ENCODE results near the gene C3orf52. TPM values are rescaled to one million over a fixed set of nuclear protein-coding genes. Genes with fewer than 3 reads are reported as not detected.

C3orf52 gene
- total RNA-seq, 4 donors from 2014 or later: 1.7 to 3.3 (median 2.6) TPM

DNA sequence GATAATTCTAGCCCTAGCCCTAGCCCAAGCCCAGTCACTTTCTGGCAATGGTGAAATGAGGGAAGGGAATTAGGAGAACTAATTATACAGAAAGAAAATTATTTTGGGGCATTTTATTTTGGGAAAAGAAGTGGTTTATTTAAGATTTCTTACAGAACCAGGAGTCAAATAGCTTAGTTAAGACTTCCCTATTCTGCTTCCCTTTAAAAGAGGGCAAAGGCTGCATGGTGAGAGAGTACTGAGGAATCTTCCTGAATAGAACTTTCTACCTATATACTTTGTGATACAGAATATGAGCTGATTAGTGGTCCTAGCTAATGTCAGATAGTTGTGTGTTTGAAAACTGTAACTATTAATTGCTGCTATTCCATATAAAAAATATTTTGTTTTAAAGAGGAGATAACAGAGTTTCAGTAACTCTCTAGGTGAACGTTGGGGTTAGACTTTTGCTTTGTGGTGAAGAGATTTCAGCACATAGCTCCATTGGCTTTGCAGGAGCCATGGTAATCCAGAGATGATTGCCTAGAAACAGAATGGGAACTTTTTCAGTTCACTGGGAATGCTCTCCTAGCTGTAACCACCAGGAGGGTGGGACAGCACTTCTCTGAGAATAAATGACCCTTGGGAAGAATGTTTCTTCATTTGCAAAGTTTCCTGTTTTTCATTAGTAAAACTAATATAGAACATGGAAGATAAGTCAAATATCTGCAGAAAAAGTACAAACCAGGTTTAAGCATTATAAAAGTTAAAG, 52.2 kb downstream of the C3orf52 start:
- H3K36me3 ChIP-seq: no peaks in the 10 kb centered on the region
- TF ChIP-seq, protein P1, sequence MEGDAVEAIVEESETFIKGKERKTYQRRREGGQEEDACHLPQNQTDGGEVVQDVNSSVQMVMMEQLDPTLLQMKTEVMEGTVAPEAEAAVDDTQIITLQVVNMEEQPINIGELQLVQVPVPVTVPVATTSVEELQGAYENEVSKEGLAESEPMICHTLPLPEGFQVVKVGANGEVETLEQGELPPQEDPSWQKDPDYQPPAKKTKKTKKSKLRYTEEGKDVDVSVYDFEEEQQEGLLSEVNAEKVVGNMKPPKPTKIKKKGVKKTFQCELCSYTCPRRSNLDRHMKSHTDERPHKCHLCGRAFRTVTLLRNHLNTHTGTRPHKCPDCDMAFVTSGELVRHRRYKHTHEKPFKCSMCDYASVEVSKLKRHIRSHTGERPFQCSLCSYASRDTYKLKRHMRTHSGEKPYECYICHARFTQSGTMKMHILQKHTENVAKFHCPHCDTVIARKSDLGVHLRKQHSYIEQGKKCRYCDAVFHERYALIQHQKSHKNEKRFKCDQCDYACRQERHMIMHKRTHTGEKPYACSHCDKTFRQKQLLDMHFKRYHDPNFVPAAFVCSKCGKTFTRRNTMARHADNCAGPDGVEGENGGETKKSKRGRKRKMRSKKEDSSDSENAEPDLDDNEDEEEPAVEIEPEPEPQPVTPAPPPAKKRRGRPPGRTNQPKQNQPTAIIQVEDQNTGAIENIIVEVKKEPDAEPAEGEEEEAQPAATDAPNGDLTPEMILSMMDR (IDR thresholded peaks at IDR 0.05): no peak
- TF ChIP-seq EP300 (IDR thresholded peaks at IDR 0.05) (no peak), POLR2AphosphoS5 (IDR thresholded peaks at IDR 0.05) (no peak), POLR2A (IDR thresholded peaks at IDR 0.05; ENCODE audit: low read depth) (no peak)
- H3K27me3 ChIP-seq: no peaks in the 10 kb centered on the region
- 60% methylated on average over 1 of the region's 1 CpG for WGBS
- H3K27ac ChIP-seq (replicated peaks in 1 of 4): no peak overlapping the region
- H3K4me3 ChIP-seq: no peak overlapping the region
- H3K4me1 ChIP-seq: no peaks in the 10 kb centered on the region
- intact Hi-C loops (cut with DNase I): no loop called here
- no peak for DNase-seq (ENCODE audit: extremely low spot score)
- H3K9me3 ChIP-seq: no peaks in the 10 kb centered on the region

DNA sequence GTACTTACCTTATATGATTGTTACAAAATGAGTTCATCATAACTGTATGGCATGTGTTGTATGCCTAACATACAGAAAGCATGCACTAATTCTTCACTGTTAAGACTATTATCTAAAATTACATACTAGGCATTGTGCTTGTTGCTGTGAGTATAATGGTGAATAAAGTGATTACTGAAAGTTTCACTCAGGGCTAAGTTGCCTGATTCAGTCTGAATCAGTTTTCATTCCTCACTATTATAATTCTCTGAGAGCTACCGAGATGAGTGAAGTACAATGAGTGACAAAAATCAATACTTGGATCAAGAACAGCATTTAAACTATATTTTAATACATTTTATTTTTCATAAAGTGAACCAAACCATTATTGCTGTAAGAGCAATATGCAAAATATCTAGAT, 54.4 kb downstream of the C3orf52 start:
- Histone ChIP-seq H3K9me3 (peaks cover 0 to 4% (median 0%) of the 10 kb centered on the region in 4 donors), H3K36me3 (no peaks in the 10 kb centered on the region), H3K27ac (replicated peaks in 1 of 4) (no peak overlapping the region), H3K27me3 (no peaks in the 10 kb centered on the region), H3K4me3 (no peak overlapping the region), H3K4me1 (no peaks in the 10 kb centered on the region)
- TF ChIP-seq EP300 (IDR thresholded peaks at IDR 0.05) (no peak), POLR2AphosphoS5 (IDR thresholded peaks at IDR 0.05) (no peak), POLR2A (IDR thresholded peaks at IDR 0.05; ENCODE audit: low read depth) (no peak)
- TF ChIP-seq, protein P1 (IDR thresholded peaks at IDR 0.05): no peak
- WGBS: 87% methylated on average over 1 of the region's 1 CpG
- intact Hi-C loops (cut with DNase I): no loop called here
- DNase-seq (ENCODE audit: extremely low spot score): no peak

DNA sequence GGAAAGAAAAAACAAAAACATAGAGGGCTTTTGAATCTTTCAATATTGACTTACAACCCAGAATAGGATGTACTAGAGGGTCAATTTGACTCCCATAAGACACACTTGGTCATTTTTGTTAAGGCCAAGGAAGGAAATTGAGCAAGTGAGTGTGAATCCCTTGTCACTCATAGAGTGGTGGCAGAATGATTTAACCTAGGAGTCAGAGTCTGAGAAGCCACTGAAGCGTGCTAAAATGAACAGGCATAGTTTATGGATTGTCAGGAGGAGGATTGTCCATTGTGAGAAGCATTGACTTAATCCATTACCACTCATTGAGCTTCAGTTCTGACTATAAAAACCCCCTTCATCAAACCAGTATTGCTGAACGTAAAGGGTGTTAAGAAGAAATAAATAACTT, 55.1 kb downstream of the C3orf52 start:
- TF ChIP-seq, protein P1 (IDR thresholded peaks at IDR 0.05): no peak
- no peak for TF ChIP-seq EP300 (IDR thresholded peaks at IDR 0.05)
- TF ChIP-seq POLR2AphosphoS5 (IDR thresholded peaks at IDR 0.05): no peak
- TF ChIP-seq POLR2A (IDR thresholded peaks at IDR 0.05; ENCODE audit: low read depth): no peak
- DNase-seq (ENCODE audit: extremely low spot score): no peak
- H3K4me3 ChIP-seq: no peak overlapping the region
- no peak overlapping the region for H3K27ac ChIP-seq (replicated peaks in 1 of 4)
- no peaks in the 10 kb centered on the region for H3K27me3 ChIP-seq
- peaks cover 0 to 4% (median 0%) of the 10 kb centered on the region in 4 donors for H3K9me3 ChIP-seq
- intact Hi-C loops (cut with DNase I): no loop called here
- no peaks in the 10 kb centered on the region for H3K4me1 ChIP-seq
- 85% methylated on average over 2 of the region's 2 CpGs for WGBS
- no peaks in the 10 kb centered on the region for H3K36me3 ChIP-seq

- Histone ChIP-seq H3K9me3 (peaks cover 0 to 7% (median 2%) of the 10 kb centered on the region in 4 donors), H3K4me3 (no peak overlapping the region), H3K36me3 (no peaks in the 10 kb centered on the region), H3K27me3 (no peaks in the 10 kb centered on the region), H3K27ac (replicated peaks in 1 of 4) (no peak overlapping the region), H3K4me1 (no peaks in the 10 kb centered on the region)
- intact Hi-C loops (cut with DNase I): no loop called here
- TF ChIP-seq, protein P1 (IDR thresholded peaks at IDR 0.05): no peak
- TF ChIP-seq POLR2AphosphoS5 (IDR thresholded peaks at IDR 0.05) (no peak), POLR2A (IDR thresholded peaks at IDR 0.05; ENCODE audit: low read depth) (no peak), EP300 (IDR thresholded peaks at IDR 0.05) (no peak)
- DNase-seq (ENCODE audit: extremely low spot score): no peak
- 88% methylated on average over 1 of the region's 1 CpG for WGBS
These were observed 57.1 kb downstream of the C3orf52 start for GRCh38 chr3:112143251-112143650.

All from esophagus muscularis mucosa (tissue), 4 donors.